Measurements from ENCODE around the gene DRGX.

DNA sequence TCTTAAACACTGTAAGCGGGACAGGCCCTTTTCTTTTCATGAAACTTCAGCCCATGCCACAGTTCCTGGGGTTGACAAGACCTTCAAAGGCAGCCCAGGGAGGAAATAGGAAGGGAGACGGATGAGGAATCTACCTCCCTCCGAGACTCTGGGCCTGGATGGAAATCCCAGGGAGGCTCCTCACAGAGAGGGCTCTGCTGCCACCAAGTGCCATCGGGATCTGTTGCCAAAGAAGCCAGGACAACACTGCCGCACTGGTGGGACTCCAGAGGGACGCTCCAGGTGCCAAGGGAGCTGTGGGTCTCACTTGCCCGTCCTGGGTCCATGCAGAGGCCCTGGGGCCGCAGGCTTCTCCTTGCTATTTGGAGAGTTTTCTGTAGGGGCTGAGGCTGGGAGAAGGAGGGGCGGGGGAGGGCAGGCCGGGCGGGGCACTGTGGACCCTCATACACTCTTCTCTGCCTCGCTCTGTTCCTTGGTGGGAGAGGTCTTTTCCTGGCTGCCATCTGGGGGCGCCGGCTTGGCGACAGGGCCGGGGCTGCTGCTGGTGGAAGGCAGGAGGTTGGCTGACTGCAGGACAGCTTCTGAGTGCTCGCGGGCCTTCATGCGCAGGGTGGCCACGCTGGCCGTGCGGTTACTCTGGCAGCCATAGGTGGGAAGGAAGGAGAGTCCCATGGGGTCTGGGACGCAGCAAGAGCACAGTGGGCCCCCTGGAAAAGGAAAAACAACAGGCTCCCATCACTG, 30.0 kb downstream of the DRGX start:
- TF ChIP-seq EP300 (IDR thresholded peaks at IDR 0.05) (no peak), CTCF (IDR thresholded peaks at IDR 0.05) (no peak)

All from esophagus muscularis mucosa (tissue), 3 donors.